Ishikawa (cell line): ENCODE results near the gene MC1R.

Experiments
- CEBPB ChIP-seq: IDR thresholded peaks from 2 replicates; pipeline ENCODE4 v1.6.1; 2012
- CREB1 ChIP-seq: IDR thresholded peaks from 2 replicates; pipeline ENCODE4 v1.6.1; 2012; ENCODE audit warnings: low read depth
- EGR1 ChIP-seq: IDR thresholded peaks from 2 replicates; pipeline ENCODE4 v1.6.1; 2012
- EP300 ChIP-seq: IDR thresholded peaks from 2 replicates; pipeline ENCODE4 v1.6.1; 2012; ENCODE audit warnings: borderline replicate concordance
- FOXM1 ChIP-seq: IDR thresholded peaks from 2 replicates; pipeline ENCODE4 v1.6.1; 2012; ENCODE audit warnings: low read depth, borderline replicate concordance
- NFIC ChIP-seq: IDR thresholded peaks from 2 replicates; pipeline ENCODE4 v1.6.1; 2012
- RAD21 ChIP-seq: IDR thresholded peaks from 2 replicates; pipeline ENCODE4 v1.6.1; 2012; ENCODE audit warnings: low read depth
- TAF1 ChIP-seq: IDR thresholded peaks from 2 replicates; pipeline ENCODE4 v1.6.1; 2012; ENCODE audit warnings: low read depth, mild to moderate bottlenecking
- TCF12 ChIP-seq: IDR thresholded peaks from 2 replicates; pipeline ENCODE4 v1.6.1; 2012; ENCODE audit warnings: low read depth
- TEAD4 ChIP-seq: IDR thresholded peaks from 2 replicates; pipeline ENCODE4 v1.6.1; 2012
- YY1 ChIP-seq: IDR thresholded peaks from 2 replicates; pipeline ENCODE4 v1.6.1; 2012; ENCODE audit warnings: low read depth
- ZBTB7A ChIP-seq: IDR thresholded peaks from 2 replicates; pipeline ENCODE4 v1.6.1; 2012; ENCODE audit warnings: low read depth
- TF ChIP-seq, protein P1 (sequence below): IDR thresholded peaks from 2 replicates; pipeline ENCODE4 v1.6.1; 2012; ENCODE audit warnings: low read depth, mild to moderate bottlenecking
- TF ChIP-seq, protein P2 (sequence below): IDR thresholded peaks from 2 replicates; pipeline ENCODE4 v1.6.1; 2012
- TF ChIP-seq, protein P3 (sequence below): IDR thresholded peaks from 2 replicates; pipeline ENCODE4 v1.6.1; 2012

Gene MC1R

DNA sequence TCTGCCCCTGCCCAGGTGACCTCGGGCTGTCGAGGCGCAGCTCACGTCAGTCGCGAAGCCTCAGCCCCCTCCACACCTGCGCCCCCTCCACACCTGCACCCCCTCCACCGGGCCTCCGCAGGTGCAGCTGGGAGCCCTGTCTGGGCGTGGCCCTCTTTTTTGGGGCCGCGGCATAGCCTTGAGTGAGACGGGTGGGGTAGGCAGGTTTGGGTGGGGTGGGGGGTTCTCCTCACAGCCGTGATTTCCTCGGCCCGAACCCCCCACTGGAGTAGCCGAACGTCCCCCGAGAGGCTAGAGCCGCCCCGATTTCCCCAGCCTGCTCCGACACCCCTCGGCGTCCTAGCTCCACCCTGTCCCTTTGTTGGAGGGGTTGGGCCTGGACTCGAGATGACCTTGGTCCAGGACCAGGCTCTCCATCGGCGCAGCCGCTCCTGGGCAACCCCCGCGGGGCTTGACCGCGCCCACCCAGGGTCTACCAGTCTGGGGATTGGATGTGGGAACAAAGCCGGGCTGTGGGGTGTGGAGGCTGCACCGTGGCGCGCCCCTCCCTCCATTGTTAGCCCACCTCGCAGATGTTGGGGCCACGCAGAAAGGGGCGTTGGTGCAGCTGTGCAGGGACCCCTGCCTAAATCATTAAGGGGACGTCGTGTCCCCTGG is 5.1 kb downstream of the MC1R start:
- no peak for TF ChIP-seq ZBTB7A
- no peak for TF ChIP-seq TEAD4
- no peak for TF ChIP-seq RAD21
- no peak for TF ChIP-seq CREB1

DNA sequence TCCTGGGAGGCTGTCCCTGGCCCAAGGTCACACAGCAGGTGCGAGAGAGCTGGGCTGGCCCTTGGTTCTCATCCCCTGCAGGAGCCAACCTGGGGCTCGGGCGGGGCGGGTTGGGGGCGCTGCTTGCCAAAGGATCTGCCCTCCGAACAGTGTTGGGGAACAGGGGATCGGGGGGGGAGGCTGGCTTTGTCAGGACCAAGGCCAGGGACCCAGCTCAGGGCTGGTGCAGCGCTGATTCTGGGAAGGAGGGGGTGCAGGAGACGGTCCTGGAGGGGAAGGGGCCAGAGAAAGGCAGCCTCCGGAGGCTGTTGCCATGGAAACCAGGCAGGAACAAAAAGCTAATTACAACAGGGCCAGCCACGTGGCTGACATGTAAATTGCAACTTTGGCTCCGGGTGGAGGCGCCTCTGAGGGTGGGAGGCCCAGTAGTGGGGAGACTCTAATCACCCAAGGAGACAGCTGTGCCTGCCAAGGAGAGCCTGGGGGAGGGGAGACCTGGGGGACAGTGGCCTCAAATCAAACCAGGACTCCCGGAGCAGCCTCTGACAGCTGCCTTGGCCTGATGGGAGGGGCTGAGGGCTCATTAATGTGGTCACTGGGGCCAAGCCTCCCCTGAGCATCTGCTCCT is 5.7 kb downstream of the MC1R start:
- TF ChIP-seq TCF12 (no peak), EGR1 (no peak), RAD21 (no peak)
- TF ChIP-seq, protein P1, sequence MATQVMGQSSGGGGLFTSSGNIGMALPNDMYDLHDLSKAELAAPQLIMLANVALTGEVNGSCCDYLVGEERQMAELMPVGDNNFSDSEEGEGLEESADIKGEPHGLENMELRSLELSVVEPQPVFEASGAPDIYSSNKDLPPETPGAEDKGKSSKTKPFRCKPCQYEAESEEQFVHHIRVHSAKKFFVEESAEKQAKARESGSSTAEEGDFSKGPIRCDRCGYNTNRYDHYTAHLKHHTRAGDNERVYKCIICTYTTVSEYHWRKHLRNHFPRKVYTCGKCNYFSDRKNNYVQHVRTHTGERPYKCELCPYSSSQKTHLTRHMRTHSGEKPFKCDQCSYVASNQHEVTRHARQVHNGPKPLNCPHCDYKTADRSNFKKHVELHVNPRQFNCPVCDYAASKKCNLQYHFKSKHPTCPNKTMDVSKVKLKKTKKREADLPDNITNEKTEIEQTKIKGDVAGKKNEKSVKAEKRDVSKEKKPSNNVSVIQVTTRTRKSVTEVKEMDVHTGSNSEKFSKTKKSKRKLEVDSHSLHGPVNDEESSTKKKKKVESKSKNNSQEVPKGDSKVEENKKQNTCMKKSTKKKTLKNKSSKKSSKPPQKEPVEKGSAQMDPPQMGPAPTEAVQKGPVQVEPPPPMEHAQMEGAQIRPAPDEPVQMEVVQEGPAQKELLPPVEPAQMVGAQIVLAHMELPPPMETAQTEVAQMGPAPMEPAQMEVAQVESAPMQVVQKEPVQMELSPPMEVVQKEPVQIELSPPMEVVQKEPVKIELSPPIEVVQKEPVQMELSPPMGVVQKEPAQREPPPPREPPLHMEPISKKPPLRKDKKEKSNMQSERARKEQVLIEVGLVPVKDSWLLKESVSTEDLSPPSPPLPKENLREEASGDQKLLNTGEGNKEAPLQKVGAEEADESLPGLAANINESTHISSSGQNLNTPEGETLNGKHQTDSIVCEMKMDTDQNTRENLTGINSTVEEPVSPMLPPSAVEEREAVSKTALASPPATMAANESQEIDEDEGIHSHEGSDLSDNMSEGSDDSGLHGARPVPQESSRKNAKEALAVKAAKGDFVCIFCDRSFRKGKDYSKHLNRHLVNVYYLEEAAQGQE: peak; percentile 84
- TF ChIP-seq, protein P2, sequence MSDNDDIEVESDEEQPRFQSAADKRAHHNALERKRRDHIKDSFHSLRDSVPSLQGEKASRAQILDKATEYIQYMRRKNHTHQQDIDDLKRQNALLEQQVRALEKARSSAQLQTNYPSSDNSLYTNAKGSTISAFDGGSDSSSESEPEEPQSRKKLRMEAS: peak; percentile 38; the same call in 1 of the 2 replicates
- TF ChIP-seq, protein P3, sequence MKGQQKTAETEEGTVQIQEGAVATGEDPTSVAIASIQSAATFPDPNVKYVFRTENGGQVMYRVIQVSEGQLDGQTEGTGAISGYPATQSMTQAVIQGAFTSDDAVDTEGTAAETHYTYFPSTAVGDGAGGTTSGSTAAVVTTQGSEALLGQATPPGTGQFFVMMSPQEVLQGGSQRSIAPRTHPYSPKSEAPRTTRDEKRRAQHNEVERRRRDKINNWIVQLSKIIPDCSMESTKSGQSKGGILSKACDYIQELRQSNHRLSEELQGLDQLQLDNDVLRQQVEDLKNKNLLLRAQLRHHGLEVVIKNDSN: peak; percentile 44; the same call in 1 of the 2 replicates

DNA sequence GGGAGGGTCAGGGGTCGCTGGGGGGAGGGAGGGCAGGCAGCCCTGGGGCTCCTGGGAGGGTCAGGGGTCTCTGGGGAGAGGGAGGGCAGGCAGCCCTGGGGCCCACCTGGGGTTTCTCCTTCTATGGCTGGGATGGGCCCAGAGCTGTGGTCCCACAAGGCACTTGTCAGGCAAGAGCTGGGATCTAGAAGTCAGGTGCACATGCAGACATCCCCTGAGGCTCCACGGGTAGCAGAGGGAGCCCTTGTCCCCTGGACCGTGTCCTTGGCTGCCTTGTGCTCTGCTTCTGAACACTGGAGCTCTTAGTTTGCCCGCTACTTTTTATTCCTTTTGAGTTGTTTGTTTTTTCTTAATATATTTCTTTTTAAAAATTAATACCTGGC is 6.3 kb downstream of the MC1R start:
- TF ChIP-seq FOXM1: no peak
- TF ChIP-seq RAD21: no peak
- TF ChIP-seq, protein P1: no peak
- TF ChIP-seq ZBTB7A: no peak
- no peak for TF ChIP-seq EP300
- TF ChIP-seq, protein P3: no peak
- TF ChIP-seq CREB1: no peak
- TF ChIP-seq NFIC: no peak
- no peak for TF ChIP-seq TEAD4
- TF ChIP-seq, protein P2: no peak
- no peak for TF ChIP-seq TAF1
- no peak for TF ChIP-seq CEBPB
- TF ChIP-seq TCF12: no peak
- TF ChIP-seq EGR1: no peak
- no peak for TF ChIP-seq YY1

DNA sequence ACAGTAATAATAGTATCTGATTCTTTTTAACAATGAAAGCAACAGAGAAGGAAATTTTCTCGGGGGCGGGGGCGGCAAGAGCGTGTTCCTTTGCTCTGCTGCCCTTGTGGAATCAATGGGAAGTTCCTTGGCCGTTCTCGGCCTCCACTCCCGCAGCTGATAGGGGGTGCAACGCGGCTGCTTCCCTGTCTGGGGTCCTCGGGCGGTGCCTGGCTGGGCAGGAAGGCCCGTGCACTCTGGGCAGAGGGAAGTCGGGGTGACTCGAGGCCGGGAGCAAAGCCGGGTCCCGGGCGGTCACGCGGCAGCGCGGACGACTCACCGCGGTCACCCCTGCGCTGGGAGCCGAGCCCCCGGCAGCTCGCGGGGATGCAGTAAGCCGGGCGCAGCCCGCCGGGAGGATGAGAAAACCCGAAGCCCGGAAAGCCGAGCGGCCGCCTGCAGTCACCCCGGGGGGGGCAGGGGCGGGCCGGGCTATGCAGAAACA is 7.0 kb downstream of the MC1R start:
- TF ChIP-seq YY1 (no peak), RAD21 (no peak), EP300 (no peak), CEBPB (no peak), TAF1 (no peak), EGR1 (no peak), TCF12 (no peak), FOXM1 (no peak), TEAD4 (no peak), CREB1 (no peak), ZBTB7A (no peak; the same call in 1 of the 2 replicates), NFIC (no peak)
- TF ChIP-seq, protein P3: no peak
- TF ChIP-seq, protein P1: no peak
- TF ChIP-seq, protein P2: no peak
